K562 (cell line): Measurements from ENCODE around the gene GPR21. TPM values are rescaled to one million over a fixed set of nuclear protein-coding genes. Genes with fewer than 3 reads are reported as not detected.

Source experiments
- DIDO1 ChIP-seq: fragments of 450-650 bp; IDR thresholded peaks from 2 replicates; pipeline ENCODE4 v1.6.1; 2016; ENCODE audit warnings: low read depth, missing biosample characterization, missing genetic modification characterization
- EWSR1 ChIP-seq: fragments of 450-650 bp; IDR thresholded peaks from 2 replicates; pipeline ENCODE4 v1.6.1; 2018; ENCODE audit warnings: borderline replicate concordance, mild to moderate bottlenecking, low read depth, moderate library complexity; ENCODE audit not compliant: partially characterized antibody
- FOXJ3 ChIP-seq: sonication (generic); formaldehyde crosslinking; IDR thresholded peaks from 2 replicates; pipeline ENCODE4 v1.4.0; 2020; ENCODE audit warnings: mild to moderate bottlenecking, missing genetic modification reagents
- MTA1 ChIP-seq: fragments of 450-650 bp; IDR thresholded peaks from 2 replicates; pipeline ENCODE4 v1.6.1; 2017; ENCODE audit warnings: borderline replicate concordance
- NONO ChIP-seq, 2 experiments: fragments of 200-400 bp in 1 of 2; fragments of 450-650 bp in 1 of 2; formaldehyde crosslinking in 1 of 2; IDR thresholded peaks; 2 replicates each; pipeline ENCODE4 v1.6.1; 2017; ENCODE audit warnings: low read depth in 2 of 2, mild to moderate bottlenecking in 2 of 2, moderate library complexity in 2 of 2, low read length in 1 of 2
- NR2C1 ChIP-seq, 2 experiments: fragments of 450-650 bp; IDR thresholded peaks; 2 replicates each; pipeline ENCODE4 v1.6.1; 2017; ENCODE audit warnings: mild to moderate bottlenecking in 2 of 2, antibody characterized with exemption in 1 of 2, inconsistent platforms in 1 of 2, missing compliant biosample characterization in 1 of 2, missing genetic modification characterization in 1 of 2
- POLR2AphosphoS2 ChIP-seq: IDR thresholded peaks from 2 replicates; pipeline ENCODE4 v1.6.1; 2012; ENCODE audit warnings: low read length, improper control_type of control experiment
- RBM39 ChIP-seq: fragments of 200-400 bp; formaldehyde crosslinking; optimal IDR thresholded peaks from 2 replicates; pipeline ENCODE3; 2018; ENCODE audit warnings: low read depth, low read length
- ZC3H4 ChIP-seq: sonication (generic); formaldehyde crosslinking; IDR thresholded peaks from 2 replicates; pipeline ENCODE4 v1.9.0; 2021; ENCODE audit warnings: missing genetic modification reagents, borderline replicate concordance
- ZNF311 ChIP-seq: fragments of 250-450 bp; sonication (Bioruptor Pico); IDR thresholded peaks from 2 replicates; pipeline ENCODE4 v1.4.0; 2020; ENCODE audit warnings: mild to moderate bottlenecking, moderate library complexity
- polyA plus RNA-seq, 8 experiments: library from polyadenylated mRNA; depleted of rRNA in 4 of 8; stranded (reverse) in 5 of 8; unstranded in 3 of 8; fragments of >200 nt; fragmentation: Nextera tagmentation in 2 of 8; fragmentation: Illumina TruSeq in 1 of 8; extraction: Ambion mirVana in 2 of 8; extraction: Trizol in 1 of 8; gene quantifications; 2 replicates each; pipeline versions ENCODE4 v1.2.1 to v1.2.3, GENCODE V29; 2011 to 2014; ENCODE audit warnings: inconsistent platforms in 1 of 8, missing spikeins in 1 of 8
- total RNA-seq, 7 experiments: library from RNA; depleted of rRNA in 6 of 7; stranded (reverse); fragments of >200 nt in 6 of 7; fragmentation: Illumina TruSeq in 2 of 7; extraction: Trizol in 2 of 7; gene quantifications; 2 replicates each; pipeline versions ENCODE4 v1.2.1 to v1.2.3, GENCODE V29; 2011 to 2021; ENCODE audit warnings: low replicate concordance in 1 of 7
- TF ChIP-seq, protein P1 (sequence below): sonication (generic); formaldehyde crosslinking; IDR thresholded peaks from 2 replicates; pipeline ENCODE4 v1.9.0; 2022; ENCODE audit warnings: mild to moderate bottlenecking, missing genetic modification reagents
- TF ChIP-seq, protein P2 (sequence below): fragments of 250-450 bp; sonication (Bioruptor Pico); IDR thresholded peaks from 2 replicates; pipeline ENCODE4 v1.5.0; 2021; ENCODE audit warnings: mild to moderate bottlenecking, moderate library complexity
- TF ChIP-seq, protein P3 (sequence below): IDR thresholded peaks from 3 replicates; pipeline ENCODE4 v1.6.1; 2011; ENCODE audit warnings: borderline replicate concordance, mild to moderate bottlenecking, moderate library complexity; ENCODE audit not compliant: insufficient read length; ENCODE audit errors: extremely low read depth
- TF ChIP-seq, protein P4 (sequence below), 2 experiments: IDR thresholded peaks; 2 replicates each; pipeline ENCODE4 v1.6.1; 2011; ENCODE audit warnings: borderline replicate concordance in 1 of 2, control low read depth in 1 of 2, low read depth in 1 of 2, low read length in 1 of 2, mild to moderate bottlenecking in 1 of 2, mixed read lengths in 1 of 2, moderate library complexity in 1 of 2; ENCODE audit not compliant: insufficient read depth in 1 of 2, insufficient read length in 1 of 2, poor library complexity in 1 of 2, severe bottlenecking in 1 of 2; ENCODE audit errors: extremely low read depth in 1 of 2
- TF ChIP-seq, protein P5 (sequence below): fragments of 450-650 bp; IDR thresholded peaks from 2 replicates; pipeline ENCODE4 v1.6.1; 2016; ENCODE audit warnings: missing biosample characterization, missing genetic modification characterization
- TF ChIP-seq, protein P6 (sequence below): fragments of 450-650 bp; conservative IDR thresholded peaks from 2 replicates; pipeline ENCODE4 v1.6.1; 2016; ENCODE audit warnings: missing genetic modification characterization, low read depth, mild to moderate bottlenecking, missing compliant biosample characterization, moderate library complexity

GPR21 gene
- total and polyA plus RNA-seq, 9 of the 15 experiments (the other 6 are each of a cell fraction or from before 2014, with no cell fraction given): 0.16 to 0.83 (median 0.36) TPM; not detected in 6

DNA sequence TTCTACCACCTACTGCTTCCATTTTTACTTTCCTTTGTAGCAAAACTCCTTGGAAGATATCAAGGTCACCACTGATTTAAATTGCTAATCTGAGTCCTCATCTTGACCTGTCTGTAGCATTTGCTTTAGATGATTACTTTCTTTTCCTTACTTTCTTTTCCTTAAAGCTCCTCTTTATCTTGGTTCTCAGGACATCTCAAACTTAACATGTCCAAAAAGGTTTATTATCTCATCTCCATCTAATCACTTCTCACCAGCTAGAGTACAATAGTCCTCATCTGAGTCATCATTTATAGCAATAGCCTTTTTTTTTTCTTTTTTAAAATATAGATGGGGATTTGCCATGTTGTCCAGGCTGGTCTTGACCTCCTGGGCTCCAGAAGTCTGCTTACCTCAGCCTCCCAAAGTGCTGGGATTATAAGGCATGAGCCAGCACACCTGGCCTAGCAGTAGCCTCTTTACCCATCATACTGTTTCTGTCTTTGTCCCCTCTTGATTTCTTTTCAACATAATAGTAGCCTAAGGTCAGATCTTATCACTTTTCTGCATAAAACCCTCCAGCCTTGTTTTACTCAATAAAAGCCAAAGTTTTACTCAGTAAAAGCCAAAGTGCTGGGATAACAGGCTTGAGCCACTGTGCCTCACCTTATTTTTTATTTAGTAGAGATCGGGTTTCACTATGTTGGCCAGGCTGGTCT, 32.9 kb upstream of the GPR21 start (continued):
- TF ChIP-seq, protein P1, sequence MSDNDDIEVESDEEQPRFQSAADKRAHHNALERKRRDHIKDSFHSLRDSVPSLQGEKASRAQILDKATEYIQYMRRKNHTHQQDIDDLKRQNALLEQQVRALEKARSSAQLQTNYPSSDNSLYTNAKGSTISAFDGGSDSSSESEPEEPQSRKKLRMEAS (CRISPR knock-in tag): no peak
- TF ChIP-seq EWSR1 (no peak), NONO (IDR thresholded peaks at IDR 0.05; ENCODE audit: low read depth in 2 of 2, low read length in 1 of 2) (no peak), ZC3H4 (CRISPR knock-in tag) (no peak), RBM39 (no peak), MTA1 (peak; percentile 56; the same call in 1 of the 2 replicates), DIDO1 (tag) (no peak), POLR2AphosphoS2 (no peak), FOXJ3 (no peak), NR2C1 (IDR thresholded peaks at IDR 0.05) (no peak), NR2C1 (tag; IDR thresholded peaks at IDR 0.05) (no peak), ZNF311 (CRISPR knock-in tag) (no peak)
- TF ChIP-seq, protein P2, sequence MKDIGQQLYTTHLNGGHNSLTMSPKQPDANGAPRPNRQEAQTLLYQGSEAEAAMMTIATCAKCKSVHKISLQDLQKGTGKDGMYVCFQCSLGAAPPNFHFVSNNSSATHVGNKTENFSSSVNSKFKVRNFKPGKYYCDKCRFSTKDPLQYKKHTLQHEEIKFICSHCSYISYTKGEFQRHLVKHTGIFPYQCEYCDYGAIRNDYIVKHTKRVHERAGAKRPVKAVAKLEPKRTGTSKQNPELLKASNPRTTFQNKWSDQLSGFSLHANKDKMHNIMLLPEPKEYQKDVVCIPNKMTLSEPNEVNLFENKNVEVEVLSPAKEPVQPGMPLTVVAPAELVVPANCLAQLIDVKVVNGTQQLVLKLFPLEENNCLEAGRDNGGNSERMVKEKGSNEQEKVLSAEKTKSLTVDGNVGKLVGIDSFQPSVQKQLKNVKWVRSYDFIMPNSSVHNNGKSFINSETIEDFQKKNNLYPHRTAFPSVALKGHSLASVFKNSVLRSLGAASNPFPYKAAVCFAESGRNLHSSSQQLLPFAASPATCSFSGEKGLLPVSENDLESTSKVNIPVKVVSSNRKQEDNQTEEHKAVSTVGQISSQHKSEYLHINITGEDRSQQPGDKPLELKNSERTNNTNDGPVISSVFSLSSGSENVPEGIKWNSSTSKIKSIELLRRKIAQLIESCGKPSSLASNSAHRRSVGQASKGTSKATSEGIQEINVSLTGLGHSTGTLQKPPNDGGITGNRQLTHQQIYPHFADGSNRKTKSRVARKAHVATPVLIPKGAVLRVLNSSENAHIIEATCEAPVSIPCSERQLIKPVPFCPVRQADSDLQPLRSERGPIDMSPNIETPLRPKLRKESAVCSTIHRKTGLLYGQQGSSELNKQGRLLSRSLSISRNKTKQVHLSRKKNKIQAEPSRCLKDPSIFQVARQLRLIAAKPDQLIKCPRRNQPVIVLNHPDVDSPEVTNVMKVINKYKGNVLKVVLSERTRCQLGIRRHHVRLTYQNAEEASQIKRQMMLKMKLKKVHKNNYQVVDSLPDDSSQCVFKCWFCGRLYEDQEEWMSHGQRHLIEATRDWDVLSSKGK (CRISPR knock-in tag): no peak
- TF ChIP-seq, protein P3, sequence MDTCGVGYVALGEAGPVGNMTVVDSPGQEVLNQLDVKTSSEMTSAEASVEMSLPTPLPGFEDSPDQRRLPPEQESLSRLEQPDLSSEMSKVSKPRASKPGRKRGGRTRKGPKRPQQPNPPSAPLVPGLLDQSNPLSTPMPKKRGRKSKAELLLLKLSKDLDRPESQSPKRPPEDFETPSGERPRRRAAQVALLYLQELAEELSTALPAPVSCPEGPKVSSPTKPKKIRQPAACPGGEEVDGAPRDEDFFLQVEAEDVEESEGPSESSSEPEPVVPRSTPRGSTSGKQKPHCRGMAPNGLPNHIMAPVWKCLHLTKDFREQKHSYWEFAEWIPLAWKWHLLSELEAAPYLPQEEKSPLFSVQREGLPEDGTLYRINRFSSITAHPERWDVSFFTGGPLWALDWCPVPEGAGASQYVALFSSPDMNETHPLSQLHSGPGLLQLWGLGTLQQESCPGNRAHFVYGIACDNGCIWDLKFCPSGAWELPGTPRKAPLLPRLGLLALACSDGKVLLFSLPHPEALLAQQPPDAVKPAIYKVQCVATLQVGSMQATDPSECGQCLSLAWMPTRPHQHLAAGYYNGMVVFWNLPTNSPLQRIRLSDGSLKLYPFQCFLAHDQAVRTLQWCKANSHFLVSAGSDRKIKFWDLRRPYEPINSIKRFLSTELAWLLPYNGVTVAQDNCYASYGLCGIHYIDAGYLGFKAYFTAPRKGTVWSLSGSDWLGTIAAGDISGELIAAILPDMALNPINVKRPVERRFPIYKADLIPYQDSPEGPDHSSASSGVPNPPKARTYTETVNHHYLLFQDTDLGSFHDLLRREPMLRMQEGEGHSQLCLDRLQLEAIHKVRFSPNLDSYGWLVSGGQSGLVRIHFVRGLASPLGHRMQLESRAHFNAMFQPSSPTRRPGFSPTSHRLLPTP: no peak
- TF ChIP-seq, protein P4, sequence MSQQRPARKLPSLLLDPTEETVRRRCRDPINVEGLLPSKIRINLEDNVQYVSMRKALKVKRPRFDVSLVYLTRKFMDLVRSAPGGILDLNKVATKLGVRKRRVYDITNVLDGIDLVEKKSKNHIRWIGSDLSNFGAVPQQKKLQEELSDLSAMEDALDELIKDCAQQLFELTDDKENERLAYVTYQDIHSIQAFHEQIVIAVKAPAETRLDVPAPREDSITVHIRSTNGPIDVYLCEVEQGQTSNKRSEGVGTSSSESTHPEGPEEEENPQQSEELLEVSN (IDR thresholded peaks at IDR 0.05; ENCODE audit: borderline replicate concordance in 1 of 2, extremely low read depth in 1 of 2, insufficient read depth in 1 of 2, insufficient read length in 1 of 2, low read depth in 1 of 2, low read length in 1 of 2, poor library complexity in 1 of 2, severe bottlenecking in 1 of 2): no peak
- TF ChIP-seq, protein P5, sequence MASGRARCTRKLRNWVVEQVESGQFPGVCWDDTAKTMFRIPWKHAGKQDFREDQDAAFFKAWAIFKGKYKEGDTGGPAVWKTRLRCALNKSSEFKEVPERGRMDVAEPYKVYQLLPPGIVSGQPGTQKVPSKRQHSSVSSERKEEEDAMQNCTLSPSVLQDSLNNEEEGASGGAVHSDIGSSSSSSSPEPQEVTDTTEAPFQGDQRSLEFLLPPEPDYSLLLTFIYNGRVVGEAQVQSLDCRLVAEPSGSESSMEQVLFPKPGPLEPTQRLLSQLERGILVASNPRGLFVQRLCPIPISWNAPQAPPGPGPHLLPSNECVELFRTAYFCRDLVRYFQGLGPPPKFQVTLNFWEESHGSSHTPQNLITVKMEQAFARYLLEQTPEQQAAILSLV (tag): no peak
- TF ChIP-seq, protein P6, sequence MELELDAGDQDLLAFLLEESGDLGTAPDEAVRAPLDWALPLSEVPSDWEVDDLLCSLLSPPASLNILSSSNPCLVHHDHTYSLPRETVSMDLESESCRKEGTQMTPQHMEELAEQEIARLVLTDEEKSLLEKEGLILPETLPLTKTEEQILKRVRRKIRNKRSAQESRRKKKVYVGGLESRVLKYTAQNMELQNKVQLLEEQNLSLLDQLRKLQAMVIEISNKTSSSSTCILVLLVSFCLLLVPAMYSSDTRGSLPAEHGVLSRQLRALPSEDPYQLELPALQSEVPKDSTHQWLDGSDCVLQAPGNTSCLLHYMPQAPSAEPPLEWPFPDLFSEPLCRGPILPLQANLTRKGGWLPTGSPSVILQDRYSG (tag): no peak
